Putamen (tissue), 1 donor: ENCODE results near the gene CAND2.
A peak's percentile ranks its signal among the peaks of the same experiment; 100 is the strongest.

Experiments
- DNase-seq: peaks from one replicate; pipeline ENCODE4 v3.0.0-alpha.2; 2016; ENCODE audit warnings: low spot score

CAND2 gene

GRCh38 chr3:12796171-12797123 lies at the start of gene CAND2:
Gene CAND2 (plus strand): TSS chr3:12796680. CDS start chr3:12796721, 41 bp downstream.
- peak; percentile 64 for DNase-seq

- DNase-seq: no peak
Observed at GRCh38 chr3:12748477-12748876, 48.0 kb upstream of the CAND2 start.

- no peak for DNase-seq
Observed at GRCh38 chr3:12750223-12750622, 46.3 kb upstream of the CAND2 start.

- DNase-seq: no peak
Observed at GRCh38 chr3:12750658-12751071, 45.8 kb upstream of the CAND2 start.

- DNase-seq: no peak
Observed at GRCh38 chr3:12751571-12751970, 44.9 kb upstream of the CAND2 start.

- DNase-seq: no peak
Observed at GRCh38 chr3:12752102-12752501, 44.4 kb upstream of the CAND2 start.

GRCh38 chr3:12752809-12753208 lies 43.7 kb upstream of the CAND2 start:
- no peak for DNase-seq

GRCh38 chr3:12753275-12754028 lies 43.0 kb upstream of the CAND2 start:
- DNase-seq: no peak

- no peak for DNase-seq
Observed at GRCh38 chr3:12754313-12754712, 42.2 kb upstream of the CAND2 start.

GRCh38 chr3:12755754-12756153 lies 40.7 kb upstream of the CAND2 start:
- DNase-seq: no peak

- DNase-seq: no peak
Observed at GRCh38 chr3:12756175-12756574, 40.3 kb upstream of the CAND2 start.

- DNase-seq: no peak
Observed at GRCh38 chr3:12756635-12757034, 39.8 kb upstream of the CAND2 start.

- no peak for DNase-seq
Observed at GRCh38 chr3:12758025-12758781, 38.3 kb upstream of the CAND2 start.

- DNase-seq: no peak
Observed at GRCh38 chr3:12759097-12759679, 37.3 kb upstream of the CAND2 start, which contains the start of gene TMEM40. Gene TMEM40 (minus strand): TSS chr3:12759259. CDS start chr3:12749832, 9,427 bp downstream.

- no peak for DNase-seq
Observed at GRCh38 chr3:12759693-12760565, 36.6 kb upstream of the CAND2 start.

GRCh38 chr3:12764171-12764776 lies 32.2 kb upstream of the CAND2 start:
- DNase-seq: no peak

GRCh38 chr3:12766541-12766940 lies 29.9 kb upstream of the CAND2 start:
- DNase-seq: no peak

GRCh38 chr3:12768579-12769527 lies 27.6 kb upstream of the CAND2 start:
- DNase-seq: no peak

- no peak for DNase-seq
Observed at GRCh38 chr3:12769761-12770160, 26.7 kb upstream of the CAND2 start.
